ENCODE data around the gene OTUD4.
"Not testable (repeated sequence)": the region's sequence is repeated elsewhere in the genome, so short reads cannot be mapped to it uniquely, and the experiment has no call there.

The OTUD4 gene

GRCh38 chr4:145179281-145179860 lies 1.0 kb downstream of the OTUD4 start:
- DNase-seq (ENCODE audit: low read depth in 2 of 2, low spot score in 1 of 2): peak; percentile 44 to 58

DNA sequence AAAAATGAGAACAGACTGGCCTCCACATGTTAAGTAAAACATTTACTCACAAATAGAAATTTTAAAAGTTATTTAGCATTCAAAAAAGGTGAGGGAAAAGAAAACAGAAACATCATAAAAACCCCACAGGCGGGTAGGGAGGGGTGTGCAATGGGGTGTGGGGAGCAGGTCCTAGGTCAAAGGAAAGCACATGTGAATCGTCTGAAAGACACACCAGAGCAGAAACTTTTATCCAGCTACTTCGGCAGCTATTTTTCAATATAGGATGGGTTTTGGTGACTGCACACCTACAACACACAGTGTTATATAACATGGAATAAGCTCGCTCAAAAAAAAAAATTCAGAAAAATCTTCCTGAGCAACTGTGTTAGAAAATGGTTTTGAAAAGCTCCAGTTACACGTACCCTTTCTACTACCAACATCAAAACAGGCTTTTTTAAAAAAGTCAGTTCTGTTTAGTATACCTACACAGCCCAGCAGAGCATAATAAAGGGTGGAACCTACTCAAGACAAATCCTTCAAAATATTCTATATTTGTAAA lies 1.6 kb downstream of the OTUD4 start:
- DNase-seq (ENCODE audit: low read depth in 2 of 2, low spot score in 1 of 2): no peak

DNA sequence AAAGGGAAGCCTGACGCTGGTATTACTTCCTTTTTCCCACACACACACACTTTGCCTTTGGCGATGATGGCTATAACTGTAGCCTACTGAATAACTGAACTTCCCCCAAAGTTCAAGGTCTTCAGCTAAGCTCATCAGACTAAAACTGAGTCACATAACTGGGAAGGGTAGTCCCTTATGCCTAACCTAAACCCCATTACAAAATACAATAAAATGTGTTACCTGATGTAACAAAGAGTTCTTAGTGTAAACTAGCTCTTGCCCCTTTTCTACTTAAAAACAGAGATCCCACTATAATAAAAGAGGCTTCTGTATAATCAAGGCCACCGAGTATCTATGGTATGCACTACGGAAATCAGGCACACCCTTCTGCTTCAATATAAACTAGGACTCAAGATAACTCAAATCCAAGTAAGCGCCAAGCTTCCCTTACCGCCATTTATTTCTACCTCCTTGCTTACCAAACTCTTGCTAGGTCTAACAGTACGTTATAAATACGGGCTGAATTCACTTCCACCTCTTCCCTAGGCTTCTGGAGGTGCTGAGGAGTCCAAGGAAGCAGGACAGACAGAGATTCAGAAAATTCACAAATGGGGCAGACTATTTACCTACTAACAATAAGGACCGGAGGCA lies 2.4 kb downstream of the OTUD4 start:
- no peak for DNase-seq (ENCODE audit: low read depth in 2 of 2, low spot score in 1 of 2)

GRCh38 chr4:145177511-145177905 lies 2.9 kb downstream of the OTUD4 start:
- DNase-seq (ENCODE audit: low read depth in 2 of 2, low spot score in 1 of 2): no peak

- DNase-seq (ENCODE audit: low read depth in 2 of 2, low spot score in 1 of 2): no peak
Measured at GRCh38 chr4:145176641-145177432, 3.6 kb downstream of the OTUD4 start.

DNA sequence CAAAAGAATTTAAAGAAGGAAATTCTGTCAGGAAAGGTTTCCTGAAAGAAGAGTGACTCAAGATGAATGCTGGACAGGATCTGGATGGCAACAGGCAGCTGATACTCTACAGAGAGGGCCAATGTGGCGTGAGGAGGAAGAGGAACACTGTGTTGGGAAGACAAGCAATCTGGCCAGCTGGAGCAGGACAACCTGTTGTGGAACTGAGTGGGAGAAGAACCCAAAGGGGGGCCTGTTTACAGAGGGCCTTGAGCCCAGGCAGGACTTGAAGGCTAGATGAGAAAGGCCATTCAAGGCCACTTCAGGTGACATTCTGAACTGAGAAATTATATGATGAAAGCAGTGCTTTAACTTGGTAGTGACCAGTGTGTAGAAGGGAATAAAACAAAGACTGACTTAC lies 8.5 kb downstream of the OTUD4 start:
- DNase-seq (ENCODE audit: low read depth in 2 of 2, low spot score in 1 of 2): no peak

DNA sequence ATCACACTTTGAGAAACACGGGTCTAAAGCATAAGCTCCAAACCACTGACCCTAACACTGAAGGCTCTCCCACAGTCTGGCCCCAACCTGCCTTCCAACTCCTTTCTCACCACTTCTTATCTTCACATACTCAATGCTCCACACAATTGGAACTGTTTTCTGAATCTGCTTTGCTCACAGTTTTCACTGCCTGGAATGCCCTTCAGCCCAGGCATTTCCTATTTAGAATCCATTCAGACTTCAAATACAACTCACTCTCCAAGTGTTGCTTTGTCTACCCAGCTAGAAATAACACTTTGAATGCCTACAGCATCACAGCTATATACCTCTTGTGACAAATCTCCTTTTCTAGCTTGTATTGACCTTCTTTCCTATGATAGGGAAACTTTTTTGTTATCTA lies 10.2 kb downstream of the OTUD4 start:
- no peak for DNase-seq (ENCODE audit: low read depth in 2 of 2, low spot score in 1 of 2)

- no peak for DNase-seq (ENCODE audit: low read depth in 2 of 2, low spot score in 1 of 2)
Measured at GRCh38 chr4:145168581-145169187, 11.7 kb downstream of the OTUD4 start.

- no peak for DNase-seq (ENCODE audit: low read depth in 2 of 2, low spot score in 1 of 2)
Measured at GRCh38 chr4:145167887-145168286, 12.5 kb downstream of the OTUD4 start.

GRCh38 chr4:145161549-145161948 lies 18.8 kb downstream of the OTUD4 start:
- DNase-seq (ENCODE audit: low read depth in 2 of 2, low spot score in 1 of 2): no peak

DNA sequence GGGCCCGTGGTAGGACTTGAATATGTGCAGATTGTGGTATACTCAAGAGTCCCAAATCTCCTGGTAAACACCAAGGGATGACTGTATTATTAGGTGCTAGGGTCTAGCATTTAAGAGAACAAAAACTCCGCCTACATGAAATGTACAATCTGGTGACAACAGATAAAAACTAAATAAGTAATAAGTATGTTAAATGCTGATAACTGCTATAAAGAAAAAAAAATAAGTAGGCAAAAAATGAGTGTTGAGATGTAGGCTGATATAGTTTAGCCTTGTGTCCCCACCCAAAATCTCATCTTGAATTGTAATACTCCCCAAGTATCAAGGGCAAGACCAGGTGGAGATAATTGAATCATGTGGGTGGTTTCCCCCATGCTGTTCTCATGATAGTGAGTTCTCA lies 23.4 kb downstream of the OTUD4 start:
- no peak for DNase-seq (ENCODE audit: low read depth in 2 of 2, low spot score in 1 of 2)

GRCh38 chr4:145155268-145155870 lies 25.0 kb downstream of the OTUD4 start:
- DNase-seq (ENCODE audit: low read depth in 2 of 2, low spot score in 1 of 2): no peak

DNA sequence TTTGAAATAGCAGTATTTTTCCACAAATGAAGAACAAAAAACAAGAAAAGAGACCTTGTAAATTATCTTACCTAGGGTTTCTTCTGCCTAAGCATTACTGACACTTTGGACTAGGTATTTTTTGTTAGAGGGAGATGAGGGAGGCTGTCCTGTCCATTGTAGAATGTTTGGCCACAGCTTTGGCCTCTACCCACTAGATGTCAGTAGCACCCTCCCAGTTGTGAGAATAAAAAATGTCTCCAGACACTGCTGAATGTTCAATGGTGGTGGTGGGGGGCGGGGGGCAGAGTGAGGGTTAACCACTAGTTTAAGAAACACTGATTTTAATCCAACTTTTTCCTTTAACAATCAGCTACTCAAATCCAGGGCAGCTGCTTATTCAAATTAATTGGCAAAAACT lies 25.8 kb downstream of the OTUD4 start:
- DNase-seq (ENCODE audit: low read depth in 2 of 2, low spot score in 1 of 2): no peak

- no peak for DNase-seq (ENCODE audit: low read depth in 2 of 2, low spot score in 1 of 2)
Measured at GRCh38 chr4:145153904-145154298, 26.5 kb downstream of the OTUD4 start.

DNA sequence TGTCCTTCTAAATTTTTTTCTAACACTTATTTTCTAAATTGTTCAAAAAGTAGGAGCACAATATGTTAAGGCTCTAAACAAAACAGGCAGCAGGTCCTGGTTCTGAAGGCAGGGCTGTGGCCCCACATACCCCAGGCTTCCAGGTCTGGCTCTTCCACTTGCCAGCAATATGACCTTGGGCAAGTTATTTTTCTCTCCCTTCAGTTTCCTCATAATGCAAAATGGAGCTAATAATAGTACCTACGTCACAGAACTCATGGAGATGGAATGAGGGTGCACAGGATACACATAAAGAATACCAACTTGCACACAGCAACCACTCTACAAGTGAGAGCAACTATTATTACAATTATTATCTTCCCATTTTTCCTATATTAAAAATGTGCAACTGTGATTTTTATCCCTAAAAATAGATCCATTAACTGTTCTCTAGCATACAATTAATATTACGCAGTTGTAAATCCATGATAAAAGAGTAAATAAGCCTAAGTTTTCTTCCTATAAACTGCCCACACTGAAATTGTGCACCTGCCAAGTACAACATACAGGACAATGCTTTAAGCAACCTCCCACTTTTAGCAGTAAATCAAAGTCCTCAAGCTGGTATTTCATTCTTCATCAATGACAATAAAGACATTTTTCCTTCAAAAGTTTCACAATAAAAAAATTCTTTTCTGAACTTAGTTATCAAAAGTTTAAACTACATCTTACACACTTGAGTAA lies 27.0 kb downstream of the OTUD4 start:
- no peak for DNase-seq (ENCODE audit: low read depth in 2 of 2, low spot score in 1 of 2)

- DNase-seq (ENCODE audit: low read depth in 2 of 2, low spot score in 1 of 2): no peak
Measured at GRCh38 chr4:145148980-145149379, 31.4 kb downstream of the OTUD4 start.

GRCh38 chr4:145136219-145136618 lies 44.2 kb downstream of the OTUD4 start:
- DNase-seq (ENCODE audit: low read depth in 2 of 2, low spot score in 1 of 2): not testable (repeated sequence)

- DNase-seq (ENCODE audit: low read depth in 2 of 2, low spot score in 1 of 2): no peak
Measured at GRCh38 chr4:145132511-145133098, 47.8 kb downstream of the OTUD4 start.

- DNase-seq (ENCODE audit: low read depth in 2 of 2, low spot score in 1 of 2): no peak
Measured at GRCh38 chr4:145131848-145132247, 48.5 kb downstream of the OTUD4 start.

DNA sequence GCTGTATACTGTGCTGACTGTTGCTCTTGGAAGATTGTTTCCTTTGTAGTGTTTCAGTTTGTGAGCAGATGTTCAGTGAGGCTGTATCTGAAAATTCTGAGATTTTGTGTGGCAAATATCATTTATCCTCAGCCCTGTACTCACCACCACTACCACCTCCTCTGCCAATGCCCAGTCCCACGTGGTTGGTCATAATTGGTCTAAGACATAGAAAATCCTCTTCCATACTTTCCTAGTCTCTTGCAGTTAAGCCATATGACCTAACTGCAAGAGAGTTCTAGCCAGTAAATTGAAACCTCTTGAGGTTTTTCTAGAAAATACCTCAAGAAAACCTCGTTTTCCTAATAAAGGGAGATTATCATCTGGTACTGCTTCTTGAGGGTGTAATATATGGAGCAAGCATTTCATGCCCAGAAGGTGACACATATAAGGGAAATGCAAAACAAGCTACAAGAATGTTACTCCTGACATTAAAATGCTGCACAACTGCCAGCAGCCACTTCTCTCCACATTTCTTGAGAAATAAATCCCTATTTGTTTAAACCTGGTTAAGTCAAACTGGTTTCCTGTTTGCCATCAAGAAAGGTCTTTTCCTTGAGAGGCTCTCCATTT lies 49.5 kb downstream of the OTUD4 start:
- no peak for DNase-seq (ENCODE audit: low read depth in 2 of 2, low spot score in 1 of 2)
